Measurements from ENCODE around the gene KIF6. TPM values are rescaled to one million over a fixed set of nuclear protein-coding genes. Genes with fewer than 3 reads are reported as not detected.
A peak's percentile ranks its signal among the peaks of the same experiment; 100 is the strongest.

KIF6 gene
- polyA plus RNA-seq, 4 donors = 0.18 to 1.2 TPM; not detected in 2

- FAIRE-seq (no peak), DNase-seq (peak in 1 of 2 donors; percentile 36)
- peaks cover 0 to 12% of the 10 kb centered on the region in 2 donors for H3K9me3 ChIP-seq (ENCODE audit: control insufficient read depth in 2 of 2, insufficient read depth in 1 of 2, low read depth in 1 of 2, low read length in 1 of 2)
- H3K27me3 ChIP-seq (ENCODE audit: control insufficient read depth in 3 of 3, insufficient read depth in 3 of 3, low read length in 3 of 3) = peaks cover 0 to 6% (median 0%) of the 10 kb centered on the region in 3 donors
- H3K36me3 ChIP-seq (ENCODE audit: control insufficient read depth in 3 of 3, insufficient read depth in 2 of 3, low read depth in 1 of 3, low read length in 3 of 3) = no peaks in the 10 kb centered on the region
- WGBS, 3 donors = 49 to 72% (median 64%) methylated on average over 6 of the region's 6 CpGs
- H3K4me1 ChIP-seq (ENCODE audit: control insufficient read depth in 3 of 3, insufficient read depth in 2 of 3, low read depth in 1 of 3, low read length in 2 of 3) = peaks cover 0 to 4% (median 0%) of the 10 kb centered on the region in 3 donors
- H3K4me3 ChIP-seq (ENCODE audit: low read depth in 1 of 3, low read length in 3 of 3) = no peak overlapping the region
- H3K27ac ChIP-seq (ENCODE audit: low read depth in 1 of 3, low read length in 2 of 3) = no peak overlapping the region
These were observed 228.3 kb downstream of the KIF6 start for GRCh38 chr6:39496915-39497314.

DNA sequence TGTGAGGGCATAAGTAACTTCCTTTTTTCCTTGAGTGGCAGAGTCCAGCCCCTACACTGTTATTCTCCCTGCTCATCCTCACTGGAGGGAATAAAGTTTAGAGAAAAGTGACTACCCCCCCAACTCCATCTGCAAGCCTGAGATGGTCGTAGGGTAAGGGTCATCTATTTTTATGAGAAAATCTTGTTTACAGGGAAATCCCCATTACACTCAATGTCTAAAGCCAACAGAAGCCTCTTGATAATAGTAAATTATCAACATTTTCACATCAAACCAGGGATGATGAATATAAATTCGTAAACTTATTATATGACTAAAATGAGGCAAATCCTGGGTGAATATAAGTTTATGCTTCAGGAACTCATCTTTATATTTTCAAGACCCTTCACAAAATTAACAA lies 228.8 kb downstream of the KIF6 start:
- H3K27me3 ChIP-seq (ENCODE audit: control insufficient read depth in 3 of 3, insufficient read depth in 3 of 3, low read length in 3 of 3) = peaks cover 0 to 6% (median 0%) of the 10 kb centered on the region in 3 donors
- peaks cover 0 to 9% of the 10 kb centered on the region in 2 donors for H3K9me3 ChIP-seq (ENCODE audit: control insufficient read depth in 2 of 2, insufficient read depth in 1 of 2, low read depth in 1 of 2, low read length in 1 of 2)
- DNase-seq (no peak), FAIRE-seq (no peak)
- H3K27ac ChIP-seq (ENCODE audit: low read depth in 1 of 3, low read length in 2 of 3) = no peak overlapping the region
- no peaks in the 10 kb centered on the region for H3K36me3 ChIP-seq (ENCODE audit: control insufficient read depth in 3 of 3, insufficient read depth in 2 of 3, low read depth in 1 of 3, low read length in 3 of 3)
- 62 to 68% (median 68%) methylated on average over 2 of the region's 2 CpGs for WGBS, 3 donors
- H3K4me3 ChIP-seq (ENCODE audit: low read depth in 1 of 3, low read length in 3 of 3) = no peak overlapping the region
- H3K4me1 ChIP-seq (ENCODE audit: control insufficient read depth in 3 of 3, insufficient read depth in 2 of 3, low read depth in 1 of 3, low read length in 2 of 3) = peaks cover 0 to 4% (median 0%) of the 10 kb centered on the region in 3 donors

DNA sequence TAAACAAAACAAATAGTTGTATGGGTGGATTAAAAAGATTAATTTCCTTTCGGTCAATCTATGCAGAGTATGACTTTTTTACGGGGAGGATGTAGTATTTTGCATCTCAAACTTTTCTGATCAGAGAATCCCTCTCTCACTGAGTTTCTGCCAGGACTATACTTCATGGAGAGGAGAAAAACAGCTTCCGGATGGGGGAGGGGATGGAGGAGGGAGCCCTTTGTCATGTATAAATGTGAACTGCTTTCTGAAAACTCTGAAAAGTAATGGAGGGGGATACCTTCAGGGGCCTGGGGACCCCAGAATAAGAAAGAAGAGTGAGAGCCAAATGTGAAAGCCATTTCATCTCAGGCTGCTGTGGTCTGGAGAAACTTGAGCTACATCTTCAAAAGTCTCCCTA lies 229.6 kb downstream of the KIF6 start:
- DNase-seq (no peak), FAIRE-seq (no peak)
- peak overlapping the region in 1 of 3 donors; percentile 25 for H3K27ac ChIP-seq (ENCODE audit: low read depth in 1 of 3, low read length in 2 of 3)
- H3K27me3 ChIP-seq (ENCODE audit: control insufficient read depth in 3 of 3, insufficient read depth in 3 of 3, low read length in 3 of 3) = peaks cover 0 to 6% (median 0%) of the 10 kb centered on the region in 3 donors
- 70 to 71% (median 70%) methylated on average over 3 of the region's 3 CpGs for WGBS, 3 donors
- H3K36me3 ChIP-seq (ENCODE audit: control insufficient read depth in 3 of 3, insufficient read depth in 2 of 3, low read depth in 1 of 3, low read length in 3 of 3) = no peaks in the 10 kb centered on the region
- no peak overlapping the region for H3K4me3 ChIP-seq (ENCODE audit: low read depth in 1 of 3, low read length in 3 of 3)
- H3K9me3 ChIP-seq (ENCODE audit: control insufficient read depth in 2 of 2, insufficient read depth in 1 of 2, low read depth in 1 of 2, low read length in 1 of 2) = peaks cover 0 to 4% of the 10 kb centered on the region in 2 donors
- peaks cover 0 to 4% (median 0%) of the 10 kb centered on the region in 3 donors for H3K4me1 ChIP-seq (ENCODE audit: control insufficient read depth in 3 of 3, insufficient read depth in 2 of 3, low read depth in 1 of 3, low read length in 2 of 3)

GRCh38 chr6:39494998-39495397 lies 230.2 kb downstream of the KIF6 start:
- H3K4me1 ChIP-seq (ENCODE audit: control insufficient read depth in 3 of 3, insufficient read depth in 2 of 3, low read depth in 1 of 3, low read length in 2 of 3) = peaks cover 0 to 4% (median 0%) of the 10 kb centered on the region in 3 donors
- no peak overlapping the region for H3K4me3 ChIP-seq (ENCODE audit: low read depth in 1 of 3, low read length in 3 of 3)
- peaks cover 0 to 6% (median 0%) of the 10 kb centered on the region in 3 donors for H3K27me3 ChIP-seq (ENCODE audit: control insufficient read depth in 3 of 3, insufficient read depth in 3 of 3, low read length in 3 of 3)
- 79 to 83% (median 81%) methylated on average over 7 of the region's 7 CpGs for WGBS, 3 donors
- no peak for FAIRE-seq
- H3K36me3 ChIP-seq (ENCODE audit: control insufficient read depth in 3 of 3, insufficient read depth in 2 of 3, low read depth in 1 of 3, low read length in 3 of 3) = no peaks in the 10 kb centered on the region
- H3K9me3 ChIP-seq (ENCODE audit: control insufficient read depth in 2 of 2, insufficient read depth in 1 of 2, low read depth in 1 of 2, low read length in 1 of 2) = peaks cover 0 to under 1% of the 10 kb centered on the region in 2 donors
- H3K27ac ChIP-seq (ENCODE audit: low read depth in 1 of 3, low read length in 2 of 3) = no peak overlapping the region
- DNase-seq = no peak

DNA sequence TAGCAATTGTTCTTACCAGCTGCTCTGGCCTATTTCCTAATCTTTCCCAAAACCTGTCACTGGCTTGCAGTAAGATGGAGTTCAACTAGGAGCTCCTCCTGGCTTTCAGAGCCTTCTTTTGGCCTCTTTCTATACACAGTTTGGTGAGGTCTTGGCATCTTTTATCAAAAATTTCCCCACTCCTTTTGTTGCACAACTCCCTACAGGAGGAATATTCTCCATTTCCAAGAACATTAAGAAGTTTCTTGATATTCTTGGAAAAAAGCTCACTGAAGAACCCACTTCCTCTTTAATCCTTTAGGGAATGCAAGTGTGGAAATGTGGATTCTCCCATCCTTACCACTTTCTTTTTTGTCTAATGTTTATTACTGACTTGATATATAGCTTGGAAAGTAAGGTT lies 231.4 kb downstream of the KIF6 start:
- Histone ChIP-seq H3K27ac (ENCODE audit: low read depth in 1 of 3, low read length in 2 of 3) (no peak overlapping the region), H3K36me3 (ENCODE audit: control insufficient read depth in 3 of 3, insufficient read depth in 2 of 3, low read depth in 1 of 3, low read length in 3 of 3) (no peaks in the 10 kb centered on the region)

GRCh38 chr6:39493174-39493573 lies 232.0 kb downstream of the KIF6 start:
- Histone ChIP-seq H3K4me1 (ENCODE audit: control insufficient read depth in 3 of 3, insufficient read depth in 2 of 3, low read depth in 1 of 3, low read length in 2 of 3) (peaks cover 0 to 4% (median 0%) of the 10 kb centered on the region in 3 donors), H3K27ac (ENCODE audit: low read depth in 1 of 3, low read length in 2 of 3) (no peak overlapping the region), H3K4me3 (ENCODE audit: low read depth in 1 of 3, low read length in 3 of 3) (no peak overlapping the region), H3K9me3 (ENCODE audit: control insufficient read depth in 2 of 2, insufficient read depth in 1 of 2, low read depth in 1 of 2, low read length in 1 of 2) (no peaks in the 10 kb centered on the region), H3K36me3 (ENCODE audit: control insufficient read depth in 3 of 3, insufficient read depth in 2 of 3, low read depth in 1 of 3, low read length in 3 of 3) (no peaks in the 10 kb centered on the region), H3K27me3 (ENCODE audit: control insufficient read depth in 3 of 3, insufficient read depth in 3 of 3, low read length in 3 of 3) (peaks cover 0 to 6% (median 0%) of the 10 kb centered on the region in 3 donors)
- no peak for DNase-seq
- no peak for FAIRE-seq

More for the DNA sequence above, 231.4 kb downstream of the KIF6 start:
- no peaks in the 10 kb centered on the region for H3K9me3 ChIP-seq (ENCODE audit: control insufficient read depth in 2 of 2, insufficient read depth in 1 of 2, low read depth in 1 of 2, low read length in 1 of 2)
- no peak overlapping the region for H3K4me3 ChIP-seq (ENCODE audit: low read depth in 1 of 3, low read length in 3 of 3)
- peaks cover 0 to 6% (median 0%) of the 10 kb centered on the region in 3 donors for H3K27me3 ChIP-seq (ENCODE audit: control insufficient read depth in 3 of 3, insufficient read depth in 3 of 3, low read length in 3 of 3)
- H3K4me1 ChIP-seq (ENCODE audit: control insufficient read depth in 3 of 3, insufficient read depth in 2 of 3, low read depth in 1 of 3, low read length in 2 of 3) = peaks cover 0 to 4% (median 0%) of the 10 kb centered on the region in 3 donors
- no peak for FAIRE-seq
- DNase-seq = no peak

DNA sequence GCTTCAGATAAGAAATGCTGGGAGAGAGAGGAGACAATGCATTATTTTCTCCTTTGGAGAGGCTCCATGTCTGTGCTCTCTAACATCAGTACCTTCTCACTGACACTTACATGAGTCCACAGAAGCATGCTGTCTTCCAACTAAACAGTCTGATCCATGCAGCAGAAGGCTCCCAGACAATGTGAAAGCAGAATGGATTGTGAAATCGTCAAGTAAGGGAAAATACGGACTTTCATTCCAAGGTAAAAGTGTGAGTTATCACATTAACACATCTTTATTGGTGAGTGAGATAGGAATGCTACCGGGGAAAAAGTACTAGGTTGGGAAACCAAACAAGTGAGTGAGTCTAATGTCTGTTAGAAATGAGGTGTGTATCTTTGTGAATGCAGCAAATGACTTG lies 235.1 kb downstream of the KIF6 start:
- no peaks in the 10 kb centered on the region for H3K36me3 ChIP-seq (ENCODE audit: control insufficient read depth in 3 of 3, insufficient read depth in 2 of 3, low read depth in 1 of 3, low read length in 3 of 3)
- H3K27me3 ChIP-seq (ENCODE audit: control insufficient read depth in 3 of 3, insufficient read depth in 3 of 3, low read length in 3 of 3) = peaks cover 0 to 4% (median 0%) of the 10 kb centered on the region in 3 donors
- H3K4me1 ChIP-seq (ENCODE audit: control insufficient read depth in 3 of 3, insufficient read depth in 2 of 3, low read depth in 1 of 3, low read length in 2 of 3) = peaks cover 0 to 4% (median 0%) of the 10 kb centered on the region in 3 donors
- DNase-seq (no peak), FAIRE-seq (no peak)
- H3K4me3 ChIP-seq (ENCODE audit: low read depth in 1 of 3, low read length in 3 of 3) = no peak overlapping the region
- no peak overlapping the region for H3K27ac ChIP-seq (ENCODE audit: low read depth in 1 of 3, low read length in 2 of 3)
- WGBS, 3 donors = 23 to 48% (median 26%) methylated on average over 3 of the region's 3 CpGs
- H3K9me3 ChIP-seq (ENCODE audit: control insufficient read depth in 2 of 2, insufficient read depth in 1 of 2, low read depth in 1 of 2, low read length in 1 of 2) = no peaks in the 10 kb centered on the region

DNA sequence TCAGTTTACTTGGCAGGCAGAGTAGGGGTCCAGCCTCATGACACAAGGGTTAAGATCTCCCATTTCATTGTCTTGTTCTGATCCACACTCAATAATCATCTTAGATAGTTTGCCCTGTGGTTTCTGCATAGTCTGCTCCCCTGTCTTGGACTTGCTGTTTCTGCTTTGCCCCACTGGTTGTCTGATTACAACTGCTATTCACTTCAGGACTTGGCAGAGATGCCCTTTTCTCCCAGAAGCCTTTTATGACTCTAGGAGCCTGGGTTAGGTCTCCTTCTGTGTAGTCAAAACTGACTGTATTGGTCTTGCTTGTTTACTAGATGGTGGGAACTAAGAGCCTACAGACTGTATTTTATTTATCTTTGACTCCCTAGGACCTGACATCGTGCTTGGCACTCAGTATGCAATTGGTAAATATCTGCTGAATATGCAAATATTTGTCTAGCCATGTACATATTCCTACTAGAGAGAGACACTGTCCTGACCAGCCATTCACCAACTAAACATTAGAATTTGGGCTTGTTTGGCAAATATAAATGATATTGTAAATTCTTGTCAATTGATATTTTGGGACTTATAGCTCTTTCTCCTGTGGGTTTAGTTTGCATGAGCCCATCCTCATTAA lies 236.8 kb downstream of the KIF6 start:
- WGBS, 3 donors = 35 to 45% (median 41%) methylated on average over 1 of the region's 1 CpG
- Histone ChIP-seq H3K27me3 (ENCODE audit: control insufficient read depth in 3 of 3, insufficient read depth in 3 of 3, low read length in 3 of 3) (no peaks in the 10 kb centered on the region), H3K4me3 (ENCODE audit: low read depth in 1 of 3, low read length in 3 of 3) (no peak overlapping the region), H3K9me3 (ENCODE audit: control insufficient read depth in 2 of 2, insufficient read depth in 1 of 2, low read depth in 1 of 2, low read length in 1 of 2) (no peaks in the 10 kb centered on the region), H3K36me3 (ENCODE audit: control insufficient read depth in 3 of 3, insufficient read depth in 2 of 3, low read depth in 1 of 3, low read length in 3 of 3) (no peaks in the 10 kb centered on the region), H3K4me1 (ENCODE audit: control insufficient read depth in 3 of 3, insufficient read depth in 2 of 3, low read depth in 1 of 3, low read length in 2 of 3) (peaks cover 0 to 2% (median 0%) of the 10 kb centered on the region in 3 donors), H3K27ac (ENCODE audit: low read depth in 1 of 3, low read length in 2 of 3) (no peak overlapping the region)
- FAIRE-seq (no peak), DNase-seq (no peak)

- no peaks in the 10 kb centered on the region for H3K4me1 ChIP-seq (ENCODE audit: control insufficient read depth in 3 of 3, insufficient read depth in 2 of 3, low read depth in 1 of 3, low read length in 2 of 3)
- no peaks in the 10 kb centered on the region for H3K36me3 ChIP-seq (ENCODE audit: control insufficient read depth in 3 of 3, insufficient read depth in 2 of 3, low read depth in 1 of 3, low read length in 3 of 3)
- DNase-seq = no peak
- no peaks in the 10 kb centered on the region for H3K27me3 ChIP-seq (ENCODE audit: control insufficient read depth in 3 of 3, insufficient read depth in 3 of 3, low read length in 3 of 3)
- H3K4me3 ChIP-seq (ENCODE audit: low read depth in 1 of 3, low read length in 3 of 3) = no peak overlapping the region
- FAIRE-seq = no peak
- WGBS, 3 donors = 27 to 68% (median 48%) methylated on average over 3 of the region's 3 CpGs
- H3K27ac ChIP-seq (ENCODE audit: low read depth in 1 of 3, low read length in 2 of 3) = no peak overlapping the region
- H3K9me3 ChIP-seq (ENCODE audit: control insufficient read depth in 2 of 2, insufficient read depth in 1 of 2, low read depth in 1 of 2, low read length in 1 of 2) = no peaks in the 10 kb centered on the region
These were observed 240.9 kb downstream of the KIF6 start for GRCh38 chr6:39484276-39484675.

Measured in small intestine (tissue), 7 donors.